ENCODE measurements around the gene C1orf141.
"Not testable (repeated sequence)": the region's sequence is repeated elsewhere in the genome, so short reads cannot be mapped to it uniquely, and the experiment has no call there.

Gene C1orf141

GRCh38 chr1:67142931-67143330 lies 8.2 kb upstream of the C1orf141 start:
- no peak for DNase-seq (ENCODE audit: low read depth)

GRCh38 chr1:67141832-67142231 lies 7.1 kb upstream of the C1orf141 start:
- DNase-seq (ENCODE audit: low read depth), result not testable (repeated sequence)

GRCh38 chr1:67140460-67140859 lies 5.7 kb upstream of the C1orf141 start:
- DNase-seq (ENCODE audit: low read depth), result no peak

GRCh38 chr1:67138813-67139499 lies 4.2 kb upstream of the C1orf141 start:
- no peak for DNase-seq (ENCODE audit: low read depth)

GRCh38 chr1:67137307-67137753 lies 2.6 kb upstream of the C1orf141 start:
- DNase-seq (ENCODE audit: low read depth), result no peak

GRCh38 chr1:67135354-67135753 lies 584 bp upstream of the C1orf141 start:
- peak; percentile 93 for DNase-seq (ENCODE audit: low read depth)

GRCh38 chr1:67133177-67133576 lies 1.6 kb downstream of the C1orf141 start:
- DNase-seq (ENCODE audit: low read depth), result no peak

GRCh38 chr1:67130673-67131072 lies 4.1 kb downstream of the C1orf141 start:
- DNase-seq (ENCODE audit: low read depth), result no peak

GRCh38 chr1:67126974-67127373 lies 7.8 kb downstream of the C1orf141 start:
- DNase-seq (ENCODE audit: low read depth), result no peak

GRCh38 chr1:67126111-67126746 lies 8.5 kb downstream of the C1orf141 start:
- DNase-seq (ENCODE audit: low read depth), result peak; percentile 42

- DNase-seq (ENCODE audit: low read depth), result no peak
Measured at GRCh38 chr1:67124455-67124854, 10.3 kb downstream of the C1orf141 start.

GRCh38 chr1:67120855-67121619 lies 13.7 kb downstream of the C1orf141 start:
- DNase-seq (ENCODE audit: low read depth), result no peak

GRCh38 chr1:67118646-67119045 lies 16.1 kb downstream of the C1orf141 start:
- DNase-seq (ENCODE audit: low read depth), result no peak

- no peak for DNase-seq (ENCODE audit: low read depth)
Measured at GRCh38 chr1:67118191-67118590, 16.6 kb downstream of the C1orf141 start.

- DNase-seq (ENCODE audit: low read depth), result no peak
Measured at GRCh38 chr1:67114162-67114561, 20.6 kb downstream of the C1orf141 start.

- no peak for DNase-seq (ENCODE audit: low read depth)
Measured at GRCh38 chr1:67110352-67110751, 24.4 kb downstream of the C1orf141 start.

GRCh38 chr1:67105508-67105907 lies 29.3 kb downstream of the C1orf141 start:
- no peak for DNase-seq (ENCODE audit: low read depth)

GRCh38 chr1:67103548-67103947 lies 31.2 kb downstream of the C1orf141 start:
- DNase-seq (ENCODE audit: low read depth), result no peak

- DNase-seq (ENCODE audit: low read depth), result no peak
Measured at GRCh38 chr1:67100833-67101232, 33.9 kb downstream of the C1orf141 start.

GRCh38 chr1:67097305-67097704 lies 37.5 kb downstream of the C1orf141 start:
- no peak for DNase-seq (ENCODE audit: low read depth)

GRCh38 chr1:67094191-67094590 lies 40.6 kb downstream of the C1orf141 start:
- no peak for DNase-seq (ENCODE audit: low read depth)

- no peak for DNase-seq (ENCODE audit: low read depth)
Measured at GRCh38 chr1:67089685-67090208, 45.0 kb downstream of the C1orf141 start.

- no peak for DNase-seq (ENCODE audit: low read depth)
Measured at GRCh38 chr1:67088440-67088839, 46.3 kb downstream of the C1orf141 start.
